Activated CD8-positive, alpha-beta T cell treated with anti-CD3 and anti-CD28 coated beads for 36 hours (primary cell): ENCODE measurements around the gene PLGRKT. TPM values are rescaled to one million over a fixed set of nuclear protein-coding genes. Genes with fewer than 3 reads are reported as not detected.

Source experiments
- ATAC-seq: fragments of 200-7000 bp; cut with Tn5 transposase; one replicate; pipeline ENCODE4 v1.10.0; 2021; ENCODE audit warnings: mild to moderate bottlenecking, moderate library complexity
- CTCF ChIA-PET: fragments of 350-600 bp; sonication (Branson Sonifier 250); formaldehyde crosslinking; loops from one replicate; lab custom pipeline; 2021; ENCODE audit warnings: antibody characterized with exemption; lab: Charles Lee
- POLR2A ChIA-PET: fragments of 350-600 bp; sonication (Branson Sonifier 250); formaldehyde crosslinking; loops from one replicate; lab custom pipeline; 2021; ENCODE audit warnings: antibody characterized with exemption; lab: Charles Lee
- DNase-seq: peaks from one replicate; pipeline ENCODE4 v3.0.0-alpha.2; 2020
- H3K27ac Mint-ChIP-seq: one replicate; pipeline ENCODE4 v1.8.0; 2021; ENCODE audit warnings: mild to moderate bottlenecking, mixed read lengths
- H3K27me3 Mint-ChIP-seq: one replicate; pipeline ENCODE4 v1.8.0; 2021; ENCODE audit warnings: mixed read lengths
- H3K36me3 Mint-ChIP-seq: one replicate; pipeline ENCODE4 v1.8.0; 2021; ENCODE audit warnings: low read depth, mixed read lengths
- H3K4me1 Mint-ChIP-seq: one replicate; pipeline ENCODE4 v1.8.0; 2021; ENCODE audit warnings: low read depth, mixed read lengths
- H3K4me3 Mint-ChIP-seq: one replicate; pipeline ENCODE4 v1.8.0; 2021; ENCODE audit warnings: mild to moderate bottlenecking, moderate library complexity, mixed read lengths
- H3K9me3 Mint-ChIP-seq: one replicate; pipeline ENCODE4 v1.8.0; 2021; ENCODE audit warnings: mixed read lengths
- intact Hi-C: fragments of 100-400 bp; cut with micrococcal nuclease; formaldehyde crosslinking; loops from one replicate; pipeline ENCODE4 v1.10.0; 2022
- total RNA-seq, 2 experiments: library from RNA; stranded (reverse); gene quantifications; one replicate each; pipeline ENCODE4 v1.2.3, GENCODE V29; 2021
- TF ChIP-seq, protein P1 (sequence below): fragments of 200-600 bp; IDR thresholded peaks from one replicate; pipeline ENCODE4 v1.8.0; 2022; ENCODE audit warnings: antibody characterized with exemption, mild to moderate bottlenecking

PLGRKT gene
- 10 to 100 TPM; 26.6 to 28.5 TPM for total RNA-seq

DNA sequence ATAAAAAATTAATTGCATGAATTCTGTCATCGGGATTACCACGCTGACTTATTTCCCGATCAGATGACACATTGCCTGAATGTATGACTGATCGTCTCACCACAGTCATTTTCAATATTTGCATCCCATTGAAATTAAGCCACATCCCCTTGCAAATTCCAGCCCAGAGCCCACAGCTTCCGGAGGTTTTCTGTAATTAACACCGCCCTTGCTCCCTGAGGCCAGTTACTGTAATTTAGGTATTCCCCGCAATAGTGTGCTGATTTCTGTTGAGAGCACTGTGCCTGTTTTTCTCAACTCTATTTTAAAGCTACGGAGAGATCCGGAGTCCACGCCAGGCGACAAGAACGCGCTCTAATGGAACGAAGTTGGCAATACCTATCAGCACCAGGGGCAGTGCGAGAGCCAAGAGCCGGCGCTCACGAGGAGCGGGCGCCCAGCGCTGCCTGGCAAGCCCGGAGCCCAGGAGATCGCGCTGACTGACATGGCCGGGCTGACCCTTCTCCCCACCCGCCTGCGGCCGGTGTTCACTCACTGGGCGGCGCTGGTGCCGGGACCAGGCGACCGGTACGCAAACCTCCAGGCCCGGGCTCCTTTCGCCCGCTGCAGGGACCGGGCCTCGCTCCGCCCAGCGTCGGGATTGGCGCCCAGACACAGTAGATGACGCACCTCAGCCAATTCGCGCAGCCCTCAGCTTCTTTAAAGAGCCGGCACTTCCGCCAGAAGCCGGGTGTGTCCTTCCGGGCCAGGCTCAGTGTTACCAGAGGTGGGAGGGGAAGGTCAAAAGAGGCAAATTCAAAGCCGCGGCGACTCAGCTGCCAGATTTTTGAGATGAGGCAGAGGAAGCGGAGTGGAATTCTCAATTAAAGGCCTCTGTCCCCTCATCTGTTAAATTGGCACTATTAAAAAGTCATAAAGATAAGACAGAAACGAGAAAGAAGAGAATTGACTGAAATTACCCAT lies at the start of gene PLGRKT:
PLGRKT (minus strand) TSS at position 672 of the 963 bp plus-strand sequence. CDS start 5,948 bp downstream, outside the sequence.
- Mint-ChIP-seq H3K9me3 (peaks cover 2% of the 10 kb centered on the region), H3K27me3 (no peaks in the 10 kb centered on the region), H3K4me3 (peak within 1 kb of the TSS; percentile 97), H3K27ac (peak within 1 kb of the TSS; percentile 97), H3K36me3 (peaks cover 29% of the 10 kb centered on the region), H3K4me1 (peaks cover 40% of the 10 kb centered on the region)
- ChIA-PET CTCF (interaction anchor here (0.7 to 6.4 kb wide), 9 partner anchors 12 to 250 kb away, joined by 3 to 43 read pairs (median 4); partner anchors contain the start of gene CD274), POLR2A (interaction anchor here (0.7 to 3.0 kb wide), 6 partner anchors 11 to 166 kb away, joined by 3 to 14 read pairs (median 4); partner anchors contain the start of gene CD274)
- TF ChIP-seq, protein P1, sequence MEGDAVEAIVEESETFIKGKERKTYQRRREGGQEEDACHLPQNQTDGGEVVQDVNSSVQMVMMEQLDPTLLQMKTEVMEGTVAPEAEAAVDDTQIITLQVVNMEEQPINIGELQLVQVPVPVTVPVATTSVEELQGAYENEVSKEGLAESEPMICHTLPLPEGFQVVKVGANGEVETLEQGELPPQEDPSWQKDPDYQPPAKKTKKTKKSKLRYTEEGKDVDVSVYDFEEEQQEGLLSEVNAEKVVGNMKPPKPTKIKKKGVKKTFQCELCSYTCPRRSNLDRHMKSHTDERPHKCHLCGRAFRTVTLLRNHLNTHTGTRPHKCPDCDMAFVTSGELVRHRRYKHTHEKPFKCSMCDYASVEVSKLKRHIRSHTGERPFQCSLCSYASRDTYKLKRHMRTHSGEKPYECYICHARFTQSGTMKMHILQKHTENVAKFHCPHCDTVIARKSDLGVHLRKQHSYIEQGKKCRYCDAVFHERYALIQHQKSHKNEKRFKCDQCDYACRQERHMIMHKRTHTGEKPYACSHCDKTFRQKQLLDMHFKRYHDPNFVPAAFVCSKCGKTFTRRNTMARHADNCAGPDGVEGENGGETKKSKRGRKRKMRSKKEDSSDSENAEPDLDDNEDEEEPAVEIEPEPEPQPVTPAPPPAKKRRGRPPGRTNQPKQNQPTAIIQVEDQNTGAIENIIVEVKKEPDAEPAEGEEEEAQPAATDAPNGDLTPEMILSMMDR: no peak
- peak; percentile 96 for ATAC-seq
- DNase-seq: peak; percentile 95
- intact Hi-C loops: loop anchor here (5.0 to 10.0 kb wide), 2 partner anchors 113 to 450 kb away; partner anchors contain the start of gene JAK2

DNA sequence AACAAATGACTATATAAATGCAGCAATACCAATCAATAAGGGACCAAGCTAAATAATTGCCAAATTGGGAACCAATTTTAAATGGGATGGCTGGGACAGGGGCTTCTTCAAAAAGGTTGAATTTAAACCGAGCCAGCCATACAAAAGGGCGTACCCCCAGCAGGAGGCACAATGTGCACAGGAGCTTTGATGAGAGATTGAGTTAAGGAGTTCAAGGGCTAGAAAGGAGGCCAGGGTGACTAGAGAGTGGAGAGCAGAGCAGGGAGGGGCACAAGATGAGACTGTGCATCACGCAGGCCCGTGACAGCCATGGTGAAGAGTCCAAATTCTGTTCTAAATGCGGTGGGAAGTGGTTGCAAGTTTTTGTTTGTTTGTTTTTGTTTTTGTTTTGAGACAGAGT lies 49.3 kb upstream of the PLGRKT start:
- Mint-ChIP-seq H3K4me3 (no peak overlapping the region), H3K9me3 (peaks cover 2% of the 10 kb centered on the region), H3K36me3 (no peaks in the 10 kb centered on the region), H3K4me1 (no peaks in the 10 kb centered on the region), H3K27ac (no peak overlapping the region), H3K27me3 (no peaks in the 10 kb centered on the region)
- ChIA-PET POLR2A (no interaction called here), CTCF (interaction anchor here (0.9 to 1.2 kb wide), 2 partner anchors 84 to 103 kb away, joined by 3 to 4 read pairs; no protein-coding TSS in a partner anchor)
- ATAC-seq (no peak), DNase-seq (no peak)
- TF ChIP-seq, protein P1: no peak
- intact Hi-C loops: no loop called here

GRCh38 chr9:5485378-5486085 lies 47.8 kb upstream of the PLGRKT start:
- no peaks in the 10 kb centered on the region for H3K27me3 Mint-ChIP-seq
- DNase-seq (no peak), ATAC-seq (no peak)
- CTCF ChIA-PET: no interaction called here
- peaks cover under 1% of the 10 kb centered on the region for H3K4me1 Mint-ChIP-seq
- no peak overlapping the region for H3K27ac Mint-ChIP-seq
- H3K4me3 Mint-ChIP-seq: no peak overlapping the region
- peaks cover 2% of the 10 kb centered on the region for H3K9me3 Mint-ChIP-seq
- no peaks in the 10 kb centered on the region for H3K36me3 Mint-ChIP-seq
- POLR2A ChIA-PET: no interaction called here
- TF ChIP-seq, protein P1: no peak
- intact Hi-C loops: no loop called here

DNA sequence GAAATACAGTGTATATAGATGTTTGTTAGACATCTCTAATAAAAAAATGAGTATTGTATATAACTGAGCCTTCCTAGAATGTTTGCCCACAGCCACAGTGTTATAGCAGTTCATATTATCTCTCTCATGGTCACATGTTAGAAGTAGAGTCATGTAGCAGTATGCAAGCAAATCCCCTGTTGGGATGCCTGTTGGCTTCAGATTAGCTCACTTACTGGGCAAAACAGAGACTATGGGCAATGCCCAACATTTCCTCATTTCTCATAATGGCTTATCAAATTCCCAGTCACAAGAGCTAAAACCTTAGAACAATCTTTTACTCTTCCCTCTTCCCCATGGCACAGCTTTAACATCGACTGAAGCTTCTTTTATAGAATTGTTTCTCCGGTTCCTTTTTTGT lies 45.6 kb upstream of the PLGRKT start:
- peaks cover 6% of the 10 kb centered on the region for H3K9me3 Mint-ChIP-seq
- TF ChIP-seq, protein P1: no peak
- no peak for DNase-seq
- no peak for ATAC-seq
- ChIA-PET POLR2A (no interaction called here), CTCF (no interaction called here)
- H3K4me3 Mint-ChIP-seq: no peak overlapping the region
- no peaks in the 10 kb centered on the region for H3K27me3 Mint-ChIP-seq
- peaks cover 11% of the 10 kb centered on the region for H3K4me1 Mint-ChIP-seq
- H3K27ac Mint-ChIP-seq: no peak overlapping the region
- H3K36me3 Mint-ChIP-seq: peaks cover 2% of the 10 kb centered on the region
- intact Hi-C loops: no loop called here
